ENCODE results near the gene SPEG.

SPEG gene

GRCh38 chr2:219477179-219477578 lies 42.5 kb downstream of the SPEG start:
- no peaks in the 10 kb centered on the region for H3K4me1 ChIP-seq (ENCODE audit: control insufficient read depth, insufficient read depth, low read length)
- no peak overlapping the region for H3K9ac ChIP-seq (ENCODE audit: low read length)
- no peak for DNase-seq (ENCODE audit: low read depth)
- no peak overlapping the region for H3K4me3 ChIP-seq (ENCODE audit: low read length)
- H3K9me3 ChIP-seq (ENCODE audit: control insufficient read depth, low read length), result no peaks in the 10 kb centered on the region
- H3K36me3 ChIP-seq (ENCODE audit: control insufficient read depth, insufficient read depth, low read length, severe bottlenecking), result peaks cover 8% of the 10 kb centered on the region
- no peaks in the 10 kb centered on the region for H3K27me3 ChIP-seq (replicated peaks; ENCODE audit: control insufficient read depth, insufficient read depth, low read length)

DNA sequence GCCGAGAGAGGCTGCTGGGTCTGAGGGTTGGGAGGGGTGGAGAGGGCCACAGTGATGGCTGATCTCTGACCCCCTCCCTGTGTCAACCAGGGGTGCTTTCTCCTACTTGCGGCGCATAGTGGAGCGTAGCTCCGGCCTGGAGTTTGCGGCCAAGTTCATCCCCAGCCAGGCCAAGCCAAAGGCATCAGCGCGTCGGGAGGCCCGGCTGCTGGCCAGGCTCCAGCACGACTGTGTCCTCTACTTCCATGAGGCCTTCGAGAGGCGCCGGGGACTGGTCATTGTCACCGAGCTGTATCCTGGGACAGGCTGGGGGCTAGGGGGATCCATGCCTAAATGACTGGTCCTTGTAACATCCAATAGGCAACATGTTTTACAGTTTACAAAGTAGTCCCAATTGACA lies 43.2 kb downstream of the SPEG start:
- Histone ChIP-seq H3K4me3 (ENCODE audit: low read length) (no peak overlapping the region), H3K9ac (ENCODE audit: low read length) (no peak overlapping the region), H3K36me3 (ENCODE audit: control insufficient read depth, insufficient read depth, low read length, severe bottlenecking) (peaks cover 8% of the 10 kb centered on the region), H3K4me1 (ENCODE audit: control insufficient read depth, insufficient read depth, low read length) (no peaks in the 10 kb centered on the region), H3K27me3 (replicated peaks; ENCODE audit: control insufficient read depth, insufficient read depth, low read length) (no peaks in the 10 kb centered on the region), H3K9me3 (ENCODE audit: control insufficient read depth, low read length) (no peaks in the 10 kb centered on the region)
- no peak for DNase-seq (ENCODE audit: low read depth)

DNA sequence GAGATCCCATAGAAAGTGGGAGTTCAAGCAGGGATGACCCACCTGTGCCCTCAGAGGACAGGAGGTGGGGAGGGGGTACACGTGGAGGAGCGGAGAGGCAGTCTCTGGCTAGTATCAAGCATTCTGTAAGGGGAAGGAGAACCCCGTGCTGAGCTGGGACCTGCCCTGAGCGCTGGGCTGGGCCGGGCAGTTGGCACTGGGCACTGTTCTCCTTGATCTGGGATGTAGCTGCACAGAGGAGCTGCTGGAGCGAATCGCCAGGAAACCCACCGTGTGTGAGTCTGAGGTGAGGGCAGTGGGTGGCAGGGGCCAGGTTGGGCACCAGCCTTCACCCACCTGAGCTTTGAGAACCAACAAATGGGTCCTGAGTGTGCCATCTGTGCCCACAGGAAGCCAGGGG lies 44.3 kb downstream of the SPEG start:
- Histone ChIP-seq H3K4me1 (ENCODE audit: control insufficient read depth, insufficient read depth, low read length) (peaks cover under 1% of the 10 kb centered on the region), H3K27me3 (replicated peaks; ENCODE audit: control insufficient read depth, insufficient read depth, low read length) (no peaks in the 10 kb centered on the region), H3K9me3 (ENCODE audit: control insufficient read depth, low read length) (no peaks in the 10 kb centered on the region), H3K4me3 (ENCODE audit: low read length) (no peak overlapping the region), H3K9ac (ENCODE audit: low read length) (no peak overlapping the region), H3K36me3 (ENCODE audit: control insufficient read depth, insufficient read depth, low read length, severe bottlenecking) (peaks cover 3% of the 10 kb centered on the region)
- no peak for DNase-seq (ENCODE audit: low read depth)

DNA sequence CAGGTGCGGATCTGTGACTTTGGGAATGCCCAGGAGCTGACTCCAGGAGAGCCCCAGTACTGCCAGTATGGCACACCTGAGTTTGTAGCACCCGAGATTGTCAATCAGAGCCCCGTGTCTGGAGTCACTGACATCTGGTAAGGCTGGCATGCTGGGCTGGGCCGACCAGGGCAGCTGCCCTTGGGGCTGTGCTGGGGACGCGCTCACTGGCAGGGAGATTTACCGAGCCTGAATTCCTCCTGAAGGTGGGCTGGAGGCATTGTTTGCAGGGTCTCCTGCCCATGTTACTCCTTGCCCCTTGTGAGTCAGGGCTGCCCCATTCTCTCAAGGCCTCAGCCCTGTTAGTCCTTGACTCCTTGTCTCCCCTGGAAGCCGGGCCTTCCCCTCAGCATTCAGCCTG lies 45.4 kb downstream of the SPEG start:
- peaks cover 6% of the 10 kb centered on the region for H3K4me1 ChIP-seq (ENCODE audit: control insufficient read depth, insufficient read depth, low read length)
- no peaks in the 10 kb centered on the region for H3K9me3 ChIP-seq (ENCODE audit: control insufficient read depth, low read length)
- no peaks in the 10 kb centered on the region for H3K27me3 ChIP-seq (replicated peaks; ENCODE audit: control insufficient read depth, insufficient read depth, low read length)
- H3K9ac ChIP-seq (ENCODE audit: low read length), result no peak overlapping the region
- no peak overlapping the region for H3K4me3 ChIP-seq (ENCODE audit: low read length)
- DNase-seq (ENCODE audit: low read depth), result no peak
- peaks cover 3% of the 10 kb centered on the region for H3K36me3 ChIP-seq (ENCODE audit: control insufficient read depth, insufficient read depth, low read length, severe bottlenecking)

DNA sequence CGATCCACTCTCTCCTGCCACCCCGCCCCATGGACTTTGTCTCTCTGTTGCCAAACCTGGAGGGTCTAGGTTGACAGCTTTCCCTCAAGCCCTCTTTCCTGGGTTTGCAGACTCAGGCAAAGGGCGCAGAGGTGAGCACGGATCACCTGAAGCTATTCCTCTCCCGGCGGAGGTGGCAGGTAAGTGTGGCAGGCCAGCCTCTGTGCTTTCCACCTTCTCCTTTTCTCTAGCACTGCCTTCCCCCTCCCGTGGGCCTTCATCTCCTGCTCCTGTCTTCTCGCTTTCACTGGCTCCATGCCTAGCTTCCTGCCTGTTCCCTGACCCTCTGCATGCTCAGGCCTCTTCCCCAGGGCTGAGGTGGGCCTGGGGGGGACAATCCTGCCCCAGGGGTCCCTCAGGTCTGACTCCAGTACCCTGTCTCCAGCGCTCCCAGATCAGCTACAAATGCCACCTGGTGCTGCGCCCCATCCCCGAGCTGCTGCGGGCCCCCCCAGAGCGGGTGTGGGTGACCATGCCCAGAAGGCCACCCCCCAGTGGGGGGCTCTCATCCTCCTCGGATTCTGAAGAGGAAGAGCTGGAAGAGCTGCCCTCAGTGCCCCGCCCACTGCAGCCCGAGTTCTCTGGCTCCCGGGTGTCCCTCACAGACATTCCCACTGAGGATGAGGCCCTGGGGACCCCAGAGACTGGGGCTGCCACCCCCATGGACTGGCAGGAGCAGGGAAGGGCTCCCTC lies 48.2 kb downstream of the SPEG start:
- no peak overlapping the region for H3K4me3 ChIP-seq (ENCODE audit: low read length)
- no peak overlapping the region for H3K9ac ChIP-seq (ENCODE audit: low read length)
- no peaks in the 10 kb centered on the region for H3K9me3 ChIP-seq (ENCODE audit: control insufficient read depth, low read length)
- H3K27me3 ChIP-seq (replicated peaks; ENCODE audit: control insufficient read depth, insufficient read depth, low read length), result no peaks in the 10 kb centered on the region
- H3K36me3 ChIP-seq (ENCODE audit: control insufficient read depth, insufficient read depth, low read length, severe bottlenecking), result peaks cover 3% of the 10 kb centered on the region
- peaks cover 6% of the 10 kb centered on the region for H3K4me1 ChIP-seq (ENCODE audit: control insufficient read depth, insufficient read depth, low read length)
- no peak for DNase-seq (ENCODE audit: low read depth)

GRCh38 chr2:219483451-219484342 lies 49.1 kb downstream of the SPEG start:
- peaks cover 3% of the 10 kb centered on the region for H3K36me3 ChIP-seq (ENCODE audit: control insufficient read depth, insufficient read depth, low read length, severe bottlenecking)
- no peak for DNase-seq (ENCODE audit: low read depth)
- H3K27me3 ChIP-seq (replicated peaks; ENCODE audit: control insufficient read depth, insufficient read depth, low read length), result no peaks in the 10 kb centered on the region
- H3K4me1 ChIP-seq (ENCODE audit: control insufficient read depth, insufficient read depth, low read length), result peaks cover 6% of the 10 kb centered on the region
- peak overlapping the region; percentile 58 for H3K9ac ChIP-seq (ENCODE audit: low read length)
- peak overlapping the region; percentile 23 for H3K4me3 ChIP-seq (ENCODE audit: low read length)
- H3K9me3 ChIP-seq (ENCODE audit: control insufficient read depth, low read length), result no peaks in the 10 kb centered on the region

- H3K4me1 ChIP-seq (ENCODE audit: control insufficient read depth, insufficient read depth, low read length), result peaks cover 6% of the 10 kb centered on the region
- no peaks in the 10 kb centered on the region for H3K27me3 ChIP-seq (replicated peaks; ENCODE audit: control insufficient read depth, insufficient read depth, low read length)
- H3K9ac ChIP-seq (ENCODE audit: low read length), result peak overlapping the region; percentile 58
- no peaks in the 10 kb centered on the region for H3K9me3 ChIP-seq (ENCODE audit: control insufficient read depth, low read length)
- peak overlapping the region; percentile 23 for H3K4me3 ChIP-seq (ENCODE audit: low read length)
- H3K36me3 ChIP-seq (ENCODE audit: control insufficient read depth, insufficient read depth, low read length, severe bottlenecking), result peaks cover 3% of the 10 kb centered on the region
- DNase-seq (ENCODE audit: low read depth), result no peak
These were observed 49.9 kb downstream of the SPEG start for GRCh38 chr2:219484343-219485200.

- DNase-seq (ENCODE audit: low read depth), result no peak
- Histone ChIP-seq H3K9me3 (ENCODE audit: control insufficient read depth, low read length) (no peaks in the 10 kb centered on the region), H3K27me3 (replicated peaks; ENCODE audit: control insufficient read depth, insufficient read depth, low read length) (no peaks in the 10 kb centered on the region), H3K36me3 (ENCODE audit: control insufficient read depth, insufficient read depth, low read length, severe bottlenecking) (peaks cover 3% of the 10 kb centered on the region), H3K4me3 (ENCODE audit: low read length) (no peak overlapping the region), H3K9ac (ENCODE audit: low read length) (no peak overlapping the region), H3K4me1 (ENCODE audit: control insufficient read depth, insufficient read depth, low read length) (peaks cover 6% of the 10 kb centered on the region)
These were observed 50.5 kb downstream of the SPEG start for GRCh38 chr2:219485201-219485580.

GRCh38 chr2:219486380-219486959 lies 51.8 kb downstream of the SPEG start:
- Histone ChIP-seq H3K4me1 (ENCODE audit: control insufficient read depth, insufficient read depth, low read length) (peaks cover 6% of the 10 kb centered on the region), H3K9me3 (ENCODE audit: control insufficient read depth, low read length) (no peaks in the 10 kb centered on the region), H3K4me3 (ENCODE audit: low read length) (no peak overlapping the region), H3K9ac (ENCODE audit: low read length) (no peak overlapping the region), H3K36me3 (ENCODE audit: control insufficient read depth, insufficient read depth, low read length, severe bottlenecking) (peaks cover 3% of the 10 kb centered on the region), H3K27me3 (replicated peaks; ENCODE audit: control insufficient read depth, insufficient read depth, low read length) (no peaks in the 10 kb centered on the region)
- no peak for DNase-seq (ENCODE audit: low read depth)

DNA sequence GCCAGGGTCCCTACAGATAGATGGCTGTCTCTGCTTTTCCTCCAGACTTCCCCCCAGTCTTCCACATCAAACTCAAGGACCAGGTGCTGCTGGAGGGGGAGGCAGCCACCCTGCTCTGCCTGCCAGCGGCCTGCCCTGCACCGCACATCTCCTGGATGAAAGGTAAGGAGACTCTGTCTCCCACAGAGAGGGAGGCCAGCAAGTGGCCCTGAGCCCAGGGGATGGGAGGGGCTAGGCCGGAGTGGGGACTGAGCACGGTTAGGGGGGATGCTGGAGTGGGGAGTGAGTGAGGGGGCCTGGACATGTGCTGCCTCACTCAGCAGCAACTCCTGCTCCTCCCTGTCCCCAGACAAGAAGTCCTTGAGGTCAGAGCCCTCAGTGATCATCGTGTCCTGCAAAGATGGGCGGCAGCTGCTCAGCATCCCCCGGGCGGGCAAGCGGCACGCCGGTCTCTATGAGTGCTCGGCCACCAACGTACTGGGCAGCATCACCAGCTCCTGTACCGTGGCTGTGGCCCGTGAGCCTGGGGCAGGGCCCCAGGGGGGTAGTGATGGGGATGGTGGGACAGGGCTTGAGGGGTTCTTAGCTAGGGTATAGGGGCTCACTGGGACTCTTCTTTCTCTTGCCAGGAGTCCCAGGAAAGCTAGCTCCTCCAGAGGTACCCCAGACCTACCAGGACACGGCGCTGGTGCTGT lies 53.7 kb downstream of the SPEG start:
- H3K27me3 ChIP-seq (replicated peaks; ENCODE audit: control insufficient read depth, insufficient read depth, low read length), result no peaks in the 10 kb centered on the region
- no peak for DNase-seq (ENCODE audit: low read depth)
- H3K9ac ChIP-seq (ENCODE audit: low read length), result no peak overlapping the region
- H3K36me3 ChIP-seq (ENCODE audit: control insufficient read depth, insufficient read depth, low read length, severe bottlenecking), result peaks cover 3% of the 10 kb centered on the region
- no peak overlapping the region for H3K4me3 ChIP-seq (ENCODE audit: low read length)
- H3K4me1 ChIP-seq (ENCODE audit: control insufficient read depth, insufficient read depth, low read length), result peaks cover 6% of the 10 kb centered on the region
- no peaks in the 10 kb centered on the region for H3K9me3 ChIP-seq (ENCODE audit: control insufficient read depth, low read length)
